WTC11 (cell line): Measurements from ENCODE around the gene PCSK2.

Experiments
- HMGXB4 ChIP-seq: sonication (generic); formaldehyde crosslinking; IDR thresholded peaks from 2 replicates; pipeline ENCODE4 v1.8.1; 2023; ENCODE audit warnings: mild to moderate bottlenecking, moderate library complexity, missing genetic modification reagents
- NFATC4 ChIP-seq: fragments of 250-450 bp; sonication (Bioruptor Pico); IDR thresholded peaks from 2 replicates; pipeline ENCODE4 v1.9.0; 2021; ENCODE audit warnings: mild to moderate bottlenecking
- TCF7 ChIP-seq: sonication (generic); formaldehyde crosslinking; IDR thresholded peaks from 2 replicates; pipeline ENCODE4 v1.8.0; 2022; ENCODE audit warnings: mild to moderate bottlenecking, low read depth, missing genetic modification reagents, moderate library complexity
- TP53 ChIP-seq: sonication (generic); formaldehyde crosslinking; IDR thresholded peaks from 2 replicates; pipeline ENCODE4 v1.8.1; 2023; ENCODE audit warnings: mild to moderate bottlenecking, missing genetic modification reagents
- TF ChIP-seq, protein P1 (sequence below): fragments of 250-450 bp; sonication (Bioruptor Pico); IDR thresholded peaks from 2 replicates; pipeline ENCODE4 v1.9.0; 2021; ENCODE audit warnings: mild to moderate bottlenecking
- TF ChIP-seq, protein P2 (sequence below): fragments of 200-600 bp; IDR thresholded peaks from 2 replicates; pipeline ENCODE4 v1.8.0; 2022; ENCODE audit warnings: antibody characterized with exemption

- no peak for TF ChIP-seq TP53 (CRISPR knock-in tag)
- TF ChIP-seq, protein P1, sequence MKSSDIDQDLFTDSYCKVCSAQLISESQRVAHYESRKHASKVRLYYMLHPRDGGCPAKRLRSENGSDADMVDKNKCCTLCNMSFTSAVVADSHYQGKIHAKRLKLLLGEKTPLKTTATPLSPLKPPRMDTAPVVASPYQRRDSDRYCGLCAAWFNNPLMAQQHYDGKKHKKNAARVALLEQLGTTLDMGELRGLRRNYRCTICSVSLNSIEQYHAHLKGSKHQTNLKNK (CRISPR knock-in tag) = no peak
- TF ChIP-seq TCF7 (CRISPR knock-in tag) = no peak
- TF ChIP-seq, protein P2, sequence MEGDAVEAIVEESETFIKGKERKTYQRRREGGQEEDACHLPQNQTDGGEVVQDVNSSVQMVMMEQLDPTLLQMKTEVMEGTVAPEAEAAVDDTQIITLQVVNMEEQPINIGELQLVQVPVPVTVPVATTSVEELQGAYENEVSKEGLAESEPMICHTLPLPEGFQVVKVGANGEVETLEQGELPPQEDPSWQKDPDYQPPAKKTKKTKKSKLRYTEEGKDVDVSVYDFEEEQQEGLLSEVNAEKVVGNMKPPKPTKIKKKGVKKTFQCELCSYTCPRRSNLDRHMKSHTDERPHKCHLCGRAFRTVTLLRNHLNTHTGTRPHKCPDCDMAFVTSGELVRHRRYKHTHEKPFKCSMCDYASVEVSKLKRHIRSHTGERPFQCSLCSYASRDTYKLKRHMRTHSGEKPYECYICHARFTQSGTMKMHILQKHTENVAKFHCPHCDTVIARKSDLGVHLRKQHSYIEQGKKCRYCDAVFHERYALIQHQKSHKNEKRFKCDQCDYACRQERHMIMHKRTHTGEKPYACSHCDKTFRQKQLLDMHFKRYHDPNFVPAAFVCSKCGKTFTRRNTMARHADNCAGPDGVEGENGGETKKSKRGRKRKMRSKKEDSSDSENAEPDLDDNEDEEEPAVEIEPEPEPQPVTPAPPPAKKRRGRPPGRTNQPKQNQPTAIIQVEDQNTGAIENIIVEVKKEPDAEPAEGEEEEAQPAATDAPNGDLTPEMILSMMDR = no peak
- no peak for TF ChIP-seq HMGXB4 (CRISPR knock-in tag)
- TF ChIP-seq NFATC4 (CRISPR knock-in tag) = no peak
Measured at GRCh38 chr20:17406051-17406590, 179.3 kb downstream of the PCSK2 start.
